Osteocyte (in vitro differentiated cells): Measurements from ENCODE around the gene NINJ2. TPM values are rescaled to one million over a fixed set of nuclear protein-coding genes. Genes with fewer than 3 reads are reported as not detected.

ENCODE experiments used
- DNase-seq: peaks from one replicate; pipeline ENCODE4 v3.0.0; 2021; ENCODE audit warnings: mixed read lengths; ENCODE audit not compliant: unreplicated experiment; ENCODE audit errors: extremely low spot score
- H3K27ac Mint-ChIP-seq: one replicate; pipeline ENCODE4 v1.8.0; 2021; ENCODE audit warnings: mild to moderate bottlenecking, mixed read lengths; ENCODE audit not compliant: unreplicated experiment
- H3K27me3 Mint-ChIP-seq: one replicate; pipeline ENCODE4 v1.8.0; 2021; ENCODE audit warnings: mixed read lengths; ENCODE audit not compliant: unreplicated experiment
- H3K36me3 Mint-ChIP-seq: one replicate; pipeline ENCODE4 v1.8.0; 2021; ENCODE audit warnings: mixed read lengths; ENCODE audit not compliant: unreplicated experiment
- H3K4me1 Mint-ChIP-seq: one replicate; pipeline ENCODE4 v1.8.0; 2021; ENCODE audit warnings: mixed read lengths; ENCODE audit not compliant: unreplicated experiment
- H3K4me3 Mint-ChIP-seq: one replicate; pipeline ENCODE4 v1.8.0; 2021; ENCODE audit warnings: mild to moderate bottlenecking, moderate library complexity, mixed read lengths; ENCODE audit not compliant: unreplicated experiment
- H3K9me3 Mint-ChIP-seq: one replicate; pipeline ENCODE4 v1.8.0; 2021; ENCODE audit warnings: mixed read lengths; ENCODE audit not compliant: unreplicated experiment
- CTCF ChIP-seq: fragments of 200-600 bp; sonication (generic); IDR thresholded peaks from 2 replicates; pipeline ENCODE4 v1.5.0; 2021; ENCODE audit warnings: antibody characterized with exemption, mild to moderate bottlenecking, moderate library complexity
- total RNA-seq: library from RNA; stranded (reverse); gene quantifications from 2 replicates; pipeline ENCODE4 v1.2.1, GENCODE V29; 2021

Gene NINJ2
- total RNA-seq, 1 donor from 2014 or later, result 2.3 TPM

GRCh38 chr12:554001-554285 is 109.3 kb downstream of the NINJ2 start:
- Mint-ChIP-seq H3K27ac (no peak overlapping the region), H3K4me3 (no peak overlapping the region), H3K36me3 (no peaks in the 10 kb centered on the region), H3K4me1 (peaks cover 6% of the 10 kb centered on the region), H3K27me3 (peaks cover 58% of the 10 kb centered on the region), H3K9me3 (no peaks in the 10 kb centered on the region)
- TF ChIP-seq CTCF, result no peak
- DNase-seq, result no peak

GRCh38 chr12:553216-554000 is 109.8 kb downstream of the NINJ2 start:
- Mint-ChIP-seq H3K27me3 (peaks cover 58% of the 10 kb centered on the region), H3K4me1 (peaks cover 6% of the 10 kb centered on the region), H3K9me3 (no peaks in the 10 kb centered on the region), H3K27ac (no peak overlapping the region), H3K4me3 (no peak overlapping the region), H3K36me3 (no peaks in the 10 kb centered on the region)
- no peak for TF ChIP-seq CTCF
- peak; percentile 83 for DNase-seq

GRCh38 chr12:552466-552865 is 110.8 kb downstream of the NINJ2 start:
- no peaks in the 10 kb centered on the region for H3K9me3 Mint-ChIP-seq
- H3K4me3 Mint-ChIP-seq, result no peak overlapping the region

GRCh38 chr12:550473-551260 is 112.6 kb downstream of the NINJ2 start:
- Mint-ChIP-seq H3K36me3 (no peaks in the 10 kb centered on the region), H3K4me3 (no peak overlapping the region), H3K9me3 (no peaks in the 10 kb centered on the region), H3K4me1 (peaks cover 6% of the 10 kb centered on the region), H3K27ac (no peak overlapping the region), H3K27me3 (peaks cover 46% of the 10 kb centered on the region)
- DNase-seq, result peak; percentile 73
- no peak for TF ChIP-seq CTCF

More at GRCh38 chr12:552466-552865, 110.8 kb downstream of the NINJ2 start:
- Mint-ChIP-seq H3K4me1 (peaks cover 6% of the 10 kb centered on the region), H3K27me3 (peaks cover 49% of the 10 kb centered on the region), H3K36me3 (no peaks in the 10 kb centered on the region), H3K27ac (no peak overlapping the region)
- no peak for TF ChIP-seq CTCF
- peak; percentile 75 for DNase-seq

- TF ChIP-seq CTCF, result no peak
- Mint-ChIP-seq H3K36me3 (no peaks in the 10 kb centered on the region), H3K4me3 (no peak overlapping the region), H3K27ac (no peak overlapping the region), H3K4me1 (peaks cover 6% of the 10 kb centered on the region), H3K9me3 (no peaks in the 10 kb centered on the region), H3K27me3 (peaks cover 51% of the 10 kb centered on the region)
- peak; percentile 73 for DNase-seq
These were observed 113.7 kb downstream of the NINJ2 start for GRCh38 chr12:549476-550082.
